ENCODE data around the gene CPA1.
"Not testable (repeated sequence)": the region's sequence is repeated elsewhere in the genome, so short reads cannot be mapped to it uniquely, and the experiment has no call there.

CPA1 gene

GRCh38 chr7:130374507-130374906 is 5.8 kb upstream of the CPA1 start:
- TF ChIP-seq CTCF (IDR thresholded peaks at IDR 0.05; ENCODE audit: low read depth, low read length, poor library complexity, severe bottlenecking) (no peak), EZH2phosphoT487 (IDR thresholded peaks at IDR 0.05; ENCODE audit: borderline replicate concordance, low read length) (no peak)
- Histone ChIP-seq H3K36me3 (ENCODE audit: control insufficient read depth, low read length) (no peaks in the 10 kb centered on the region), H3K4me3 (ENCODE audit: low read length) (no peak overlapping the region), H3K4me1 (ENCODE audit: control insufficient read depth, low read length) (no peaks in the 10 kb centered on the region), H3K9me3 (ENCODE audit: control insufficient read depth, insufficient read depth, low read length) (peaks cover 11% of the 10 kb centered on the region; the same call in 1 of the 2 replicates), H3K9me2 (replicated peaks; ENCODE audit: control insufficient read depth, low read length) (no peaks in the 10 kb centered on the region), H3K27me3 (ENCODE audit: control insufficient read depth, low read length) (no peaks in the 10 kb centered on the region), H4K20me1 (ENCODE audit: control insufficient read depth, insufficient read depth, low read depth, low read length) (no peaks in the 10 kb centered on the region), H3F3A (ENCODE audit: control insufficient read depth, insufficient read depth) (no peaks in the 10 kb centered on the region), H3K79me2 (ENCODE audit: control insufficient read depth, low read length) (no peaks in the 10 kb centered on the region), H3K27ac (ENCODE audit: low read depth, low read length) (no peak overlapping the region), H3K4me2 (ENCODE audit: low read length) (no peak overlapping the region)

DNA sequence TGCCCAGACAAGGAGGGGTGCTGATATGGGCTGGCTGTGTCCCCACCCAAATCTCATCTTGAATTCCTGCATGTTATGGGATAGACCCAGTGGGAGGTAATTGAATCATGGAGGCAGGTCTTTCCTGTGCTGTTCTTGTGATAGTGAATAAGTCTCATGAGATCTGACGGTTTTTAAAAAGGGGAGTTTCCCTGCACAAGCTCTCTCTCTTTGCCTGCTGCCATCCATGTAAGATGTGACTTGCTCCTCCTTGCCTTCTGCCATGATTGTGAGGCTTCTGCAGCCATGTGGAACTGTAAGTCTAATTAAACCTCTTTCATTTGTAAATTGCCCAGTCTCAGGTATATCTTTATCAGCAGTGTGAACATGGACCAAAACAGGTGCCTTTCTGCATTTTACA is 3.8 kb upstream of the CPA1 start:
- H3F3A ChIP-seq (ENCODE audit: control insufficient read depth, insufficient read depth); H3K27ac ChIP-seq (ENCODE audit: low read depth, low read length); H3K79me2 ChIP-seq (ENCODE audit: control insufficient read depth, low read length); H3K9me2 ChIP-seq (replicated peaks; ENCODE audit: control insufficient read depth, low read length); H4K20me1 ChIP-seq (ENCODE audit: control insufficient read depth, insufficient read depth, low read depth, low read length); H3K27me3 ChIP-seq (ENCODE audit: control insufficient read depth, low read length); H3K36me3 ChIP-seq (ENCODE audit: control insufficient read depth, low read length); H3K4me1 ChIP-seq (ENCODE audit: control insufficient read depth, low read length); H3K4me2 ChIP-seq (ENCODE audit: low read length); H3K4me3 ChIP-seq (ENCODE audit: low read length): not testable (repeated sequence)
- peaks cover 11% of the 10 kb centered on the region; the same call in 1 of the 2 replicates for H3K9me3 ChIP-seq (ENCODE audit: control insufficient read depth, insufficient read depth, low read length)

GRCh38 chr7:130377178-130377577 is 3.1 kb upstream of the CPA1 start:
- TF ChIP-seq EZH2phosphoT487 (IDR thresholded peaks at IDR 0.05; ENCODE audit: borderline replicate concordance, low read length): no peak
- TF ChIP-seq CTCF (IDR thresholded peaks at IDR 0.05; ENCODE audit: low read depth, low read length, poor library complexity, severe bottlenecking): no peak
- no peak overlapping the region for H3K27ac ChIP-seq (ENCODE audit: low read depth, low read length)
- peaks cover 11% of the 10 kb centered on the region; the same call in 1 of the 2 replicates for H3K9me3 ChIP-seq (ENCODE audit: control insufficient read depth, insufficient read depth, low read length)
- no peaks in the 10 kb centered on the region for H3K27me3 ChIP-seq (ENCODE audit: control insufficient read depth, low read length)
- H3K4me3 ChIP-seq (ENCODE audit: low read length): no peak overlapping the region
- H3F3A ChIP-seq (ENCODE audit: control insufficient read depth, insufficient read depth): no peaks in the 10 kb centered on the region
- no peaks in the 10 kb centered on the region for H4K20me1 ChIP-seq (ENCODE audit: control insufficient read depth, insufficient read depth, low read depth, low read length)
- no peaks in the 10 kb centered on the region for H3K4me1 ChIP-seq (ENCODE audit: control insufficient read depth, low read length)
- H3K36me3 ChIP-seq (ENCODE audit: control insufficient read depth, low read length): no peaks in the 10 kb centered on the region
- H3K4me2 ChIP-seq (ENCODE audit: low read length): no peak overlapping the region
- H3K79me2 ChIP-seq (ENCODE audit: control insufficient read depth, low read length): no peaks in the 10 kb centered on the region
- no peaks in the 10 kb centered on the region for H3K9me2 ChIP-seq (replicated peaks; ENCODE audit: control insufficient read depth, low read length)

GRCh38 chr7:130379019-130379418 is 1.3 kb upstream of the CPA1 start:
- no peaks in the 10 kb centered on the region for H3F3A ChIP-seq (ENCODE audit: control insufficient read depth, insufficient read depth)
- H3K27ac ChIP-seq (ENCODE audit: low read depth, low read length): no peak overlapping the region
- H3K9me3 ChIP-seq (ENCODE audit: control insufficient read depth, insufficient read depth, low read length): peaks cover 11% of the 10 kb centered on the region; the same call in 1 of the 2 replicates
- no peaks in the 10 kb centered on the region for H4K20me1 ChIP-seq (ENCODE audit: control insufficient read depth, insufficient read depth, low read depth, low read length)
- H3K79me2 ChIP-seq (ENCODE audit: control insufficient read depth, low read length): no peaks in the 10 kb centered on the region
- H3K36me3 ChIP-seq (ENCODE audit: control insufficient read depth, low read length): no peaks in the 10 kb centered on the region
- no peaks in the 10 kb centered on the region for H3K27me3 ChIP-seq (ENCODE audit: control insufficient read depth, low read length)
- no peak overlapping the region for H3K4me2 ChIP-seq (ENCODE audit: low read length)
- no peaks in the 10 kb centered on the region for H3K9me2 ChIP-seq (replicated peaks; ENCODE audit: control insufficient read depth, low read length)
- H3K4me1 ChIP-seq (ENCODE audit: control insufficient read depth, low read length): no peaks in the 10 kb centered on the region
- TF ChIP-seq CTCF (IDR thresholded peaks at IDR 0.05; ENCODE audit: low read depth, low read length, poor library complexity, severe bottlenecking) (no peak), EZH2phosphoT487 (IDR thresholded peaks at IDR 0.05; ENCODE audit: borderline replicate concordance, low read length) (no peak)
- H3K4me3 ChIP-seq (ENCODE audit: low read length): no peak overlapping the region

Measured in DOHH2 (cell line).